Measurements from ENCODE around the gene CNPY1.
"Not testable (repeated sequence)": the region's sequence is repeated elsewhere in the genome, so short reads cannot be mapped to it uniquely, and the experiment has no call there.

Gene CNPY1

GRCh38 chr7:155546449-155546848 is at the start of gene CNPY1:
Gene CNPY1 (minus strand): TSS chr7:155546559. CDS start chr7:155545929, 630 bp downstream.
- H3K36me3 ChIP-seq (ENCODE audit: control insufficient read depth in 1 of 2, insufficient read depth in 2 of 2, low read length in 2 of 2); H3K4me3 ChIP-seq (ENCODE audit: low read depth in 1 of 2, low read length in 2 of 2); H3K4me1 ChIP-seq (ENCODE audit: control insufficient read depth in 1 of 2, insufficient read depth in 2 of 2, low read length in 2 of 2); H3K9me3 ChIP-seq (ENCODE audit: control insufficient read depth in 1 of 2, low read length in 2 of 2); H3K27me3 ChIP-seq (ENCODE audit: control insufficient read depth in 1 of 2, insufficient read depth in 2 of 2, low read length in 2 of 2); H3K9ac ChIP-seq (ENCODE audit: low read depth in 1 of 2, low read length in 2 of 2); H3K27ac ChIP-seq (ENCODE audit: low read depth, low read length): not testable (repeated sequence)

GRCh38 chr7:155594961-155595366 is 48.6 kb upstream of the CNPY1 start:
- no peak overlapping the region for H3K9ac ChIP-seq (ENCODE audit: low read depth in 1 of 2, low read length in 2 of 2)
- H3K4me1 ChIP-seq (ENCODE audit: control insufficient read depth in 1 of 2, insufficient read depth in 2 of 2, low read length in 2 of 2) = peaks cover 34 to 47% of the 10 kb centered on the region in 2 donors
- no peak overlapping the region for H3K27ac ChIP-seq (ENCODE audit: low read depth, low read length)
- H3K27me3 ChIP-seq (ENCODE audit: control insufficient read depth in 1 of 2, insufficient read depth in 2 of 2, low read length in 2 of 2) = no peaks in the 10 kb centered on the region
- no peaks in the 10 kb centered on the region for H3K36me3 ChIP-seq (ENCODE audit: control insufficient read depth in 1 of 2, insufficient read depth in 2 of 2, low read length in 2 of 2)
- no peaks in the 10 kb centered on the region for H3K9me3 ChIP-seq (ENCODE audit: control insufficient read depth in 1 of 2, low read length in 2 of 2)
- H3K4me3 ChIP-seq (ENCODE audit: low read depth in 1 of 2, low read length in 2 of 2) = no peak overlapping the region

GRCh38 chr7:155594163-155594732 is 47.9 kb upstream of the CNPY1 start:
- Histone ChIP-seq H3K9me3 (ENCODE audit: control insufficient read depth in 1 of 2, low read length in 2 of 2) (no peaks in the 10 kb centered on the region), H3K36me3 (ENCODE audit: control insufficient read depth in 1 of 2, insufficient read depth in 2 of 2, low read length in 2 of 2) (no peaks in the 10 kb centered on the region), H3K27me3 (ENCODE audit: control insufficient read depth in 1 of 2, insufficient read depth in 2 of 2, low read length in 2 of 2) (no peaks in the 10 kb centered on the region), H3K4me1 (ENCODE audit: control insufficient read depth in 1 of 2, insufficient read depth in 2 of 2, low read length in 2 of 2) (peaks cover 32 to 43% of the 10 kb centered on the region in 2 donors), H3K9ac (ENCODE audit: low read depth in 1 of 2, low read length in 2 of 2) (no peak overlapping the region), H3K27ac (ENCODE audit: low read depth, low read length) (no peak overlapping the region), H3K4me3 (ENCODE audit: low read depth in 1 of 2, low read length in 2 of 2) (no peak overlapping the region)

- Histone ChIP-seq H3K27me3 (ENCODE audit: control insufficient read depth in 1 of 2, insufficient read depth in 2 of 2, low read length in 2 of 2) (no peaks in the 10 kb centered on the region), H3K27ac (ENCODE audit: low read depth, low read length) (no peak overlapping the region), H3K4me1 (ENCODE audit: control insufficient read depth in 1 of 2, insufficient read depth in 2 of 2, low read length in 2 of 2) (peaks cover 26 to 38% of the 10 kb centered on the region in 2 donors), H3K4me3 (ENCODE audit: low read depth in 1 of 2, low read length in 2 of 2) (no peak overlapping the region), H3K9me3 (ENCODE audit: control insufficient read depth in 1 of 2, low read length in 2 of 2) (no peaks in the 10 kb centered on the region), H3K36me3 (ENCODE audit: control insufficient read depth in 1 of 2, insufficient read depth in 2 of 2, low read length in 2 of 2) (no peaks in the 10 kb centered on the region), H3K9ac (ENCODE audit: low read depth in 1 of 2, low read length in 2 of 2) (no peak overlapping the region)
Observed at GRCh38 chr7:155593461-155594162, 47.3 kb upstream of the CNPY1 start.

GRCh38 chr7:155591055-155591775 is 44.9 kb upstream of the CNPY1 start:
- Histone ChIP-seq H3K4me1 (ENCODE audit: control insufficient read depth in 1 of 2, insufficient read depth in 2 of 2, low read length in 2 of 2) (peaks cover 12 to 24% of the 10 kb centered on the region in 2 donors), H3K27ac (ENCODE audit: low read depth, low read length) (no peak overlapping the region), H3K36me3 (ENCODE audit: control insufficient read depth in 1 of 2, insufficient read depth in 2 of 2, low read length in 2 of 2) (no peaks in the 10 kb centered on the region), H3K4me3 (ENCODE audit: low read depth in 1 of 2, low read length in 2 of 2) (no peak overlapping the region), H3K9ac (ENCODE audit: low read depth in 1 of 2, low read length in 2 of 2) (no peak overlapping the region), H3K9me3 (ENCODE audit: control insufficient read depth in 1 of 2, low read length in 2 of 2) (no peaks in the 10 kb centered on the region), H3K27me3 (ENCODE audit: control insufficient read depth in 1 of 2, insufficient read depth in 2 of 2, low read length in 2 of 2) (no peaks in the 10 kb centered on the region)

GRCh38 chr7:155590215-155591018 is 44.1 kb upstream of the CNPY1 start:
- Histone ChIP-seq H3K27ac (ENCODE audit: low read depth, low read length) (no peak overlapping the region), H3K4me3 (ENCODE audit: low read depth in 1 of 2, low read length in 2 of 2) (no peak overlapping the region), H3K9ac (ENCODE audit: low read depth in 1 of 2, low read length in 2 of 2) (no peak overlapping the region), H3K4me1 (ENCODE audit: control insufficient read depth in 1 of 2, insufficient read depth in 2 of 2, low read length in 2 of 2) (peaks cover 12 to 24% of the 10 kb centered on the region in 2 donors), H3K36me3 (ENCODE audit: control insufficient read depth in 1 of 2, insufficient read depth in 2 of 2, low read length in 2 of 2) (no peaks in the 10 kb centered on the region), H3K9me3 (ENCODE audit: control insufficient read depth in 1 of 2, low read length in 2 of 2) (no peaks in the 10 kb centered on the region), H3K27me3 (ENCODE audit: control insufficient read depth in 1 of 2, insufficient read depth in 2 of 2, low read length in 2 of 2) (no peaks in the 10 kb centered on the region)

GRCh38 chr7:155589001-155589980 is 42.9 kb upstream of the CNPY1 start:
- no peak overlapping the region for H3K27ac ChIP-seq (ENCODE audit: low read depth, low read length)
- H3K27me3 ChIP-seq (ENCODE audit: control insufficient read depth in 1 of 2, insufficient read depth in 2 of 2, low read length in 2 of 2) = peaks cover 0 to 5% of the 10 kb centered on the region in 2 donors
- H3K4me3 ChIP-seq (ENCODE audit: low read depth in 1 of 2, low read length in 2 of 2) = no peak overlapping the region
- H3K36me3 ChIP-seq (ENCODE audit: control insufficient read depth in 1 of 2, insufficient read depth in 2 of 2, low read length in 2 of 2) = no peaks in the 10 kb centered on the region
- H3K9me3 ChIP-seq (ENCODE audit: control insufficient read depth in 1 of 2, low read length in 2 of 2) = no peaks in the 10 kb centered on the region
- peaks cover 12 to 21% of the 10 kb centered on the region in 2 donors for H3K4me1 ChIP-seq (ENCODE audit: control insufficient read depth in 1 of 2, insufficient read depth in 2 of 2, low read length in 2 of 2)
- H3K9ac ChIP-seq (ENCODE audit: low read depth in 1 of 2, low read length in 2 of 2) = no peak overlapping the region

- no peak overlapping the region for H3K4me3 ChIP-seq (ENCODE audit: low read depth in 1 of 2, low read length in 2 of 2)
- H3K9me3 ChIP-seq (ENCODE audit: control insufficient read depth in 1 of 2, low read length in 2 of 2) = no peaks in the 10 kb centered on the region
- H3K27me3 ChIP-seq (ENCODE audit: control insufficient read depth in 1 of 2, insufficient read depth in 2 of 2, low read length in 2 of 2) = peaks cover 0 to 5% of the 10 kb centered on the region in 2 donors
- H3K36me3 ChIP-seq (ENCODE audit: control insufficient read depth in 1 of 2, insufficient read depth in 2 of 2, low read length in 2 of 2) = no peaks in the 10 kb centered on the region
- H3K9ac ChIP-seq (ENCODE audit: low read depth in 1 of 2, low read length in 2 of 2) = no peak overlapping the region
- H3K4me1 ChIP-seq (ENCODE audit: control insufficient read depth in 1 of 2, insufficient read depth in 2 of 2, low read length in 2 of 2) = peaks cover 12 to 20% of the 10 kb centered on the region in 2 donors
- H3K27ac ChIP-seq (ENCODE audit: low read depth, low read length) = no peak overlapping the region
Observed at GRCh38 chr7:155588468-155588998, 42.2 kb upstream of the CNPY1 start.

GRCh38 chr7:155587486-155587885 is 41.1 kb upstream of the CNPY1 start:
- Histone ChIP-seq H3K4me1 (ENCODE audit: control insufficient read depth in 1 of 2, insufficient read depth in 2 of 2, low read length in 2 of 2) (peaks cover 12 to 20% of the 10 kb centered on the region in 2 donors), H3K9me3 (ENCODE audit: control insufficient read depth in 1 of 2, low read length in 2 of 2) (no peaks in the 10 kb centered on the region), H3K27me3 (ENCODE audit: control insufficient read depth in 1 of 2, insufficient read depth in 2 of 2, low read length in 2 of 2) (peaks cover 0 to 5% of the 10 kb centered on the region in 2 donors), H3K9ac (ENCODE audit: low read depth in 1 of 2, low read length in 2 of 2) (no peak overlapping the region), H3K36me3 (ENCODE audit: control insufficient read depth in 1 of 2, insufficient read depth in 2 of 2, low read length in 2 of 2) (no peaks in the 10 kb centered on the region), H3K4me3 (ENCODE audit: low read depth in 1 of 2, low read length in 2 of 2) (no peak overlapping the region), H3K27ac (ENCODE audit: low read depth, low read length) (no peak overlapping the region)

Measured in duodenal mucosa (tissue), 2 donors.